Measurements from ENCODE around the gene ITGAV. TPM values are rescaled to one million over a fixed set of nuclear protein-coding genes. Genes with fewer than 3 reads are reported as not detected.

Gene ITGAV
- total and polyA plus RNA-seq, 2 of the 4 experiments (the other 2 are of a cell fraction): 45.8 to 181 TPM

GRCh38 chr2:186713691-186714090 lies 123.8 kb downstream of the ITGAV start:
- Histone ChIP-seq H4K91ac (ENCODE audit: insufficient read depth, low read depth, low read length) (no peak overlapping the region), H3K56ac (ENCODE audit: extremely low read depth, insufficient read depth, low read length) (no peak overlapping the region), H4K5ac (ENCODE audit: low read depth, low read length) (no peak overlapping the region), H2BK5ac (ENCODE audit: low read depth, low read length, poor library complexity, severe bottlenecking) (no peak overlapping the region), H3K36me3 (ENCODE audit: control insufficient read depth, insufficient read depth, low read length) (peaks cover 1% of the 10 kb centered on the region; the same call in 1 of the 2 replicates), H3K18ac (ENCODE audit: low read depth, low read length) (no peak overlapping the region), H3K4me3 (ENCODE audit: insufficient read depth, low read depth, low read length) (no peak overlapping the region), H4K20me1 (ENCODE audit: insufficient read depth, low read length) (no peaks in the 10 kb centered on the region), H3K9ac (ENCODE audit: low read depth, low read length) (no peak overlapping the region), H3K4ac (ENCODE audit: low read depth, low read length) (no peak overlapping the region), H2BK15ac (ENCODE audit: low read depth, low read length) (no peak overlapping the region), H3K4me2 (ENCODE audit: low read depth, low read length) (no peak overlapping the region), H3K79me1 (ENCODE audit: low read depth in 1 of 2, low read length in 2 of 2) (no peaks in the 10 kb centered on the region; a peak in 1 of 4 replicates), H3K27me3 (ENCODE audit: control insufficient read depth, insufficient read depth, low read length) (no peaks in the 10 kb centered on the region), H3K4me1 (ENCODE audit: control insufficient read depth, insufficient read depth, low read length) (peaks cover 2% of the 10 kb centered on the region; the same call in 1 of the 2 replicates), H3K14ac (replicated peaks; ENCODE audit: low read depth, low read length) (no peak overlapping the region), H3K27ac (ENCODE audit: insufficient read depth, low read length) (no peak overlapping the region), H2BK20ac (ENCODE audit: low read depth, low read length) (no peak overlapping the region), H2AK5ac (ENCODE audit: low read depth, low read length) (no peak overlapping the region), H2BK120ac (ENCODE audit: low read depth, low read length) (no peak overlapping the region), H2AFZ (replicated peaks; ENCODE audit: low read length, poor library complexity) (no peak overlapping the region), H3K23ac (ENCODE audit: low read depth, low read length) (no peak overlapping the region), H3K9me1 (ENCODE audit: insufficient read depth, low read length) (no peaks in the 10 kb centered on the region; the same call in 1 of the 2 replicates), H3K9me3 (ENCODE audit: control insufficient read depth, insufficient read depth, low read length) (no peaks in the 10 kb centered on the region), H2AK9ac (replicated peaks; ENCODE audit: low read depth, low read length, poor library complexity) (no peak overlapping the region), H4K8ac (ENCODE audit: low read depth in 2 of 2, low read length in 2 of 2) (no peak overlapping the region)
- ChIA-PET CTCF (interaction anchor here (1.0 kb wide), 1 partner anchor 120 kb away, joined by 7 read pairs; no protein-coding TSS in a partner anchor), POLR2A (ENCODE audit: unreplicated experiment) (no interaction called here)
- ATAC-seq (ENCODE audit: low read depth) (no peak), DNase-seq (no peak)
- dilution Hi-C loops (cut with HindIII; ENCODE audit: low sequenced_read_pairs, unreplicated experiment): no loop called here
- in situ Hi-C loops (cut with MboI; ENCODE audit: low sequenced_read_pairs): no loop called here
- intact Hi-C loops (cut with micrococcal nuclease): no loop called here
- no TSS peak for BruUV-seq (replicated peaks)
- WGBS, 2 experiments (ENCODE audit: extremely low coverage in 2 of 2, insufficient read length in 1 of 2): no CpG with 5 or more reads among the region's 1 CpG
- TF ChIP-seq RAD21 (IDR thresholded peaks at IDR 0.05; ENCODE audit: low read length) (no peak), CHD1 (IDR thresholded peaks at IDR 0.05; ENCODE audit: low read depth, low read length) (no peak), POLR2A (IDR thresholded peaks at IDR 0.05; ENCODE audit: low read depth, low read length) (no peak), CEBPB (IDR thresholded peaks at IDR 0.05; ENCODE audit: low read depth, low read length) (0 out of 2 replicates have a peak, but pooled peaks have one; percentile 25), MXI1 (IDR thresholded peaks at IDR 0.05; ENCODE audit: borderline replicate concordance, low read depth, low read length) (no peak), RFX5 (IDR thresholded peaks at IDR 0.05; ENCODE audit: low read depth, low read length) (no peak)
